Hypothalamus (tissue), 51 donors: ENCODE data around the gene EEF1AKMT1.
"Not testable (repeated sequence)": the region's sequence is repeated elsewhere in the genome, so short reads cannot be mapped to it uniquely, and the experiment has no call there.

Experiments used
- DNase-seq, 51 donors: peaks; one replicate each; lab custom pipeline; 2025; lab: John Stamatoyannopoulos, UW

EEF1AKMT1 gene

GRCh38 chr13:20779405-20779804, 5.6 kb upstream of the EEF1AKMT1 start:
- DNase-seq: no peak

- DNase-seq: no peak
Observed at GRCh38 chr13:20778311-20778710, 4.5 kb upstream of the EEF1AKMT1 start.

- no peak for DNase-seq
Observed at GRCh38 chr13:20776751-20777150, 3.0 kb upstream of the EEF1AKMT1 start.

- DNase-seq: no peak
Observed at GRCh38 chr13:20775961-20776360, 2.2 kb upstream of the EEF1AKMT1 start.

- no peak for DNase-seq
Observed at GRCh38 chr13:20774746-20775145, 985 bp upstream of the EEF1AKMT1 start.

GRCh38 chr13:20772401-20773131, 1.2 kb downstream of the EEF1AKMT1 start:
- no peak for DNase-seq

- DNase-seq: no peak
Observed at GRCh38 chr13:20769834-20770233, 3.9 kb downstream of the EEF1AKMT1 start.

- DNase-seq: no peak
Observed at GRCh38 chr13:20769091-20769490, 4.7 kb downstream of the EEF1AKMT1 start.

GRCh38 chr13:20767309-20767943, 6.3 kb downstream of the EEF1AKMT1 start:
- no peak for DNase-seq

- no peak for DNase-seq
Observed at GRCh38 chr13:20760872-20761271, 12.9 kb downstream of the EEF1AKMT1 start.

GRCh38 chr13:20754009-20754408, 19.8 kb downstream of the EEF1AKMT1 start:
- DNase-seq: no peak

GRCh38 chr13:20749377-20749776, 24.4 kb downstream of the EEF1AKMT1 start:
- no peak for DNase-seq

GRCh38 chr13:20743830-20744404, 29.8 kb downstream of the EEF1AKMT1 start:
- not testable (repeated sequence) for DNase-seq

GRCh38 chr13:20740021-20740420, 33.7 kb downstream of the EEF1AKMT1 start:
- no peak for DNase-seq

GRCh38 chr13:20738616-20739015, 35.1 kb downstream of the EEF1AKMT1 start:
- no peak for DNase-seq

- DNase-seq: no peak
Observed at GRCh38 chr13:20729633-20730585, 43.9 kb downstream of the EEF1AKMT1 start.

- DNase-seq: no peak
Observed at GRCh38 chr13:20728579-20729311, 45.0 kb downstream of the EEF1AKMT1 start.

- no peak for DNase-seq
Observed at GRCh38 chr13:20727856-20728255, 45.9 kb downstream of the EEF1AKMT1 start.

GRCh38 chr13:20721454-20722357, 52.1 kb downstream of the EEF1AKMT1 start:
- peak in 8 of 51 donors; percentile 23 to 72 (median 44) for DNase-seq
